HCT116 (cell line): ENCODE results near the gene PCNP. TPM values are rescaled to one million over a fixed set of nuclear protein-coding genes. Genes with fewer than 3 reads are reported as not detected.
"Not testable (repeated sequence)": the region's sequence is repeated elsewhere in the genome, so short reads cannot be mapped to it uniquely, and the experiment has no call there.

Source experiments
- ATAC-seq: fragments of 200-7000 bp; cut with Tn5 transposase; 2 replicates; pipeline ENCODE4 v1.9.1; 2020; ENCODE audit warnings: mild to moderate bottlenecking, moderate library complexity
- BruUV-seq: library from RNA; stranded (reverse); fragments of 400-500 nt; replicated peaks from 2 replicates; lab custom pipeline; 2021; lab: Mats Ljungman, UMichigan
- CTCF ChIA-PET: fragments of 300-600 bp; sonication (Branson Sonifier 250); formaldehyde crosslinking; loops from one replicate; lab custom pipeline; 2021; ENCODE audit warnings: antibody characterized with exemption; lab: Charles Lee
- POLR2A ChIA-PET: fragments of 300-600, 350-600 bp; sonication (Branson Sonifier 250); formaldehyde crosslinking; loops from one replicate; lab custom pipeline; 2021; ENCODE audit warnings: antibody characterized with exemption; lab: Charles Lee
- RAD21 ChIA-PET, 2 experiments: fragments of 300-600 bp; sonication (Branson Sonifier 250); formaldehyde crosslinking; loops; one replicate each; lab custom pipeline; 2023; ENCODE audit warnings: low total read pairs in 2 of 2; ENCODE audit not compliant: uncharacterized antibody in 2 of 2, unreplicated experiment in 2 of 2, low non-redundant PET in 1 of 2; lab: Charles Lee
- DNase-seq: peaks from one replicate; pipeline ENCODE4 v3.0.0-alpha.2; 2010; ENCODE audit warnings: low read depth, low spot score
- H2AFZ ChIP-seq: fragments of 200-600 bp; shearing (Covaris generic), sonication (generic); 2 replicates; pipeline ENCODE4 v1.6.1; 2017; ENCODE audit warnings: low read depth, mixed run types, mixed read lengths, antibody characterized with exemption, low read length; ENCODE audit not compliant: poor library complexity, severe bottlenecking
- H3K27ac ChIP-seq: 2 replicates; pipeline ENCODE4 v1.5.1; 2012; ENCODE audit warnings: low read depth, low read length
- H3K27me3 ChIP-seq: fragments of 200-600 bp; sonication (generic); 2 replicates; pipeline ENCODE4 v1.6.1; 2016; ENCODE audit warnings: mixed run types, low read length, mixed read lengths; ENCODE audit not compliant: insufficient read depth
- H3K36me3 ChIP-seq, 2 experiments: fragments of 200-500 bp in 1 of 2; fragments of 200-600 bp in 1 of 2; sonication (Bioruptor generic) in 1 of 2; sonication (generic) in 1 of 2; 2 replicates each; pipeline versions ENCODE4 v1.5.1 to v1.6.1; 2014 to 2016; ENCODE audit warnings: low read length in 2 of 2, inconsistent platforms in 1 of 2, mixed read lengths in 1 of 2, mixed run types in 1 of 2; ENCODE audit not compliant: insufficient read depth in 2 of 2, control insufficient read depth in 1 of 2
- H3K4me1 ChIP-seq, 2 experiments: fragments of 200-600 bp in 1 of 2; sonication (generic) in 1 of 2; 2 replicates each; pipeline versions ENCODE4 v1.5.1 to v1.6.1; 2012 to 2017; ENCODE audit warnings: low read length in 2 of 2, inconsistent platforms in 1 of 2, mild to moderate bottlenecking in 1 of 2, mixed read lengths in 1 of 2, mixed run types in 1 of 2, moderate library complexity in 1 of 2; ENCODE audit not compliant: insufficient read depth in 2 of 2, control insufficient read depth in 1 of 2
- H3K4me2 ChIP-seq: fragments of 200-600 bp; sonication (generic); 2 replicates; pipeline ENCODE4 v1.6.1; 2017; ENCODE audit warnings: mixed run types, low read length, mixed read lengths
- H3K4me3 ChIP-seq, 2 experiments: fragments of 200-600 bp in 1 of 2; sonication (generic) in 1 of 2; replicated peaks in 1 of 2; 2 replicates each; pipeline ENCODE4 v1.5.1; 2011 to 2016; ENCODE audit warnings: low read length in 2 of 2, control low read depth in 1 of 2, low read depth in 1 of 2, mild to moderate bottlenecking in 1 of 2, mixed read lengths in 1 of 2, mixed run types in 1 of 2
- H3K79me2 ChIP-seq: fragments of 200-600 bp; sonication (generic); 2 replicates; pipeline ENCODE4 v1.6.1; 2017; ENCODE audit warnings: mild to moderate bottlenecking, mixed run types, low read length, moderate library complexity, mixed read lengths; ENCODE audit not compliant: insufficient read depth
- H3K9ac ChIP-seq: fragments of 200-600 bp; sonication (generic); 2 replicates; pipeline ENCODE4 v1.6.1; 2016; ENCODE audit warnings: low read length, mixed read lengths
- H3K9me2 ChIP-seq: fragments of 200-600 bp; sonication (generic), shearing (Covaris generic); 2 replicates; pipeline ENCODE4 v1.6.1; 2017; ENCODE audit warnings: mixed run types, mild to moderate bottlenecking, moderate library complexity; ENCODE audit not compliant: insufficient read depth
- H3K9me3 ChIP-seq, 2 experiments: fragments of 200-500 bp in 1 of 2; fragments of 200-600 bp in 1 of 2; sonication (Bioruptor generic) in 1 of 2; sonication (generic) in 1 of 2; 2 replicates each; pipeline ENCODE4 v1.6.1; 2014 to 2017; ENCODE audit warnings: low read length in 2 of 2, mixed read lengths in 2 of 2, inconsistent platforms in 1 of 2, low read depth in 1 of 2, mild to moderate bottlenecking in 1 of 2, mixed run types in 1 of 2, moderate library complexity in 1 of 2; ENCODE audit not compliant: control insufficient read depth in 1 of 2, insufficient read depth in 1 of 2
- H4K20me1 ChIP-seq: fragments of 200-600 bp; sonication (generic), shearing (Covaris generic); 2 replicates; pipeline ENCODE4 v1.6.1; 2017; ENCODE audit warnings: mixed run types, mild to moderate bottlenecking, moderate library complexity; ENCODE audit not compliant: insufficient read depth
- CBX3 ChIP-seq: IDR thresholded peaks from 2 replicates; pipeline ENCODE4 v1.6.1; 2012; ENCODE audit warnings: low read depth
- CEBPB ChIP-seq: IDR thresholded peaks from 2 replicates; pipeline ENCODE4 v1.6.1; 2012; ENCODE audit warnings: low read depth
- EZH2phosphoT487 ChIP-seq: fragments of 200-600 bp; IDR thresholded peaks from 2 replicates; pipeline ENCODE4 v1.6.1; 2018; ENCODE audit warnings: antibody characterized with exemption, borderline replicate concordance
- FOSL1 ChIP-seq: IDR thresholded peaks from 2 replicates; pipeline ENCODE4 v1.6.1; 2012; ENCODE audit warnings: low read depth
- JUND ChIP-seq: IDR thresholded peaks from 2 replicates; pipeline ENCODE4 v1.6.1; 2012
- POLR2A ChIP-seq: IDR thresholded peaks from 2 replicates; pipeline ENCODE4 v1.7.0; 2011; ENCODE audit warnings: borderline replicate concordance; ENCODE audit not compliant: insufficient read depth, insufficient read length; ENCODE audit errors: extremely low read depth
- SRF ChIP-seq: IDR thresholded peaks from 2 replicates; pipeline ENCODE4 v1.6.1; 2012; ENCODE audit warnings: low read depth
- TCF7L2 ChIP-seq: IDR thresholded peaks from 2 replicates; pipeline ENCODE4 v1.7.0; 2011; ENCODE audit warnings: borderline replicate concordance, inconsistent platforms; ENCODE audit not compliant: insufficient read depth, insufficient read length; ENCODE audit errors: extremely low read depth
- ZNF274 ChIP-seq: fragments of 200-500 bp; sonication (Bioruptor generic); IDR thresholded peaks from 2 replicates; pipeline ENCODE4 v1.6.1; 2014; ENCODE audit warnings: mild to moderate bottlenecking, low read depth, low read length, inconsistent platforms
- intact Hi-C: fragments of 100-400 bp; cut with micrococcal nuclease; formaldehyde crosslinking; loops from 2 replicates; pipeline ENCODE4 v1.10.0; 2022
- total RNA-seq: library from RNA; stranded (reverse); gene quantifications from one replicate; pipeline ENCODE4 v1.2.1, GENCODE V29; 2021; ENCODE audit not compliant: unreplicated experiment
- TF ChIP-seq, protein P1 (sequence below): IDR thresholded peaks from 2 replicates; pipeline ENCODE4 v1.6.1; 2012
- TF ChIP-seq, protein P2 (sequence below): IDR thresholded peaks from 2 replicates; pipeline ENCODE4 v1.6.1; 2012

PCNP gene
- total RNA-seq, 1 experiment from 2014 or later: 177 TPM

DNA sequence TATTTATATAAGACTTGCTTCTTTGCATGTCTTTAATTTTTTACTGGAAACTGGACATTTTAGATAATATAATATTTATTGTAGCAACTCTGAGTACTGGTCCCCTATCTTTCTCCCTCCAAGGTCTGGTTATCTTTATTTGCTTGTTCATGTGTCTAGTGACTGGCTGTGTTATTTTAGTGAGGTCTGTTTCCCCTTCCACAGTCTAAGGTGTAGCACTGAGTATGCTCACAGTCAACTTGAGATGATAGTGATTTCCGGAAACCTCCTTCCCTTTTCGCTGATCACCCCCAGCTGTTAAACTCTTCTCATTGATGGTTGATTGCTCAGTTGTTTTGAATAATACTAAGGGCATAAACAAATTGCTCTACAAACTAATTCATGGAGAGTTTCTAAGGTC is 37.0 kb downstream of the PCNP start (continued):
- TF ChIP-seq ZNF274 (no peak), EZH2phosphoT487 (no peak), TCF7L2 (no peak), CEBPB (no peak), POLR2A (no peak)

DNA sequence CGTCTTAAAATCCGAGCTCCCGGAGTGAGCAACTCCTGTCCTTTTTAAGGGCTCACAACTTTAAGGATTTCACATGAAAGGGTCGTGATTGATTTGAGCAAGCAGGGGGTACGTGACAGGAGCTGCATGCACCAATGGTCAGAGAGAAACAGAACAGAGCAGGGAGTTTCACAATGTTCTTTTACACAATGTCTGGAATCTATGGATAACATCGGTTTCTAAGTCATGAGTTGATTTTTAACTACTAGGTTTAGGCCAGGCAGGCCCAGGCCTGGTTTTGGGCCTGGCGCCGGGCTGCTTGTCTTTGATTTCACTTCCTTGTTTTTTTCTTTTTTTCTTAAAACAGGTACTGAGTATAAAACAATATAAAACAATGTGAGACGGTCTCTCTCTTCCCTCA is 39.0 kb downstream of the PCNP start:
- DNase-seq, H3K36me3 ChIP-seq, H3K27ac ChIP-seq, H2AFZ ChIP-seq, CTCF ChIA-PET, ATAC-seq, POLR2A ChIA-PET, H3K9me2 ChIP-seq, H3K4me3 ChIP-seq, RAD21 ChIA-PET, H3K9ac ChIP-seq, intact Hi-C loops, H3K27me3 ChIP-seq, H3K79me2 ChIP-seq, H4K20me1 ChIP-seq, H3K9me3 ChIP-seq, BruUV-seq, H3K4me2 ChIP-seq, H3K4me1 ChIP-seq: not testable (repeated sequence)

DNA sequence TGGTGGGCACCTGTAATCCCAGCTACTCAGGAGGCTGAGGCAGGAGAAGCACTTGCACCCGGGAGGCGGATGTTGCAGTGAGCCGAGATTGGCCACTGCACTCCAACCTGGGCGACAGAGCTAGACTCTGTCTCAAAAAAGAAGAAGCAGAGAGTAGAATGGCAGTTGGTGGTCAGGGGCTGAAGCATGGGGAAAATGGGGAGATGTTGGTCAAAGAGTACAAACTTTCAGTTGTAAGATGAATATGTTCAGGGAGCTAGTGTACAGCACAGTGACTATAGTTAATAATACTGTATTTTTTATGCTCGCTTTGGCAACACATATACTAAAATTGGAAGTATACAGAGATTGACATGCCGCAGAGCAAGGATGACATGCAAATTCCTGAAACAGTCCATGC is 41.5 kb downstream of the PCNP start:
- intact Hi-C loops: no loop called here
- no peak for TF ChIP-seq TCF7L2
- no peak for TF ChIP-seq CEBPB
- TF ChIP-seq POLR2A: no peak
- TF ChIP-seq JUND: no peak
- TF ChIP-seq, protein P1, sequence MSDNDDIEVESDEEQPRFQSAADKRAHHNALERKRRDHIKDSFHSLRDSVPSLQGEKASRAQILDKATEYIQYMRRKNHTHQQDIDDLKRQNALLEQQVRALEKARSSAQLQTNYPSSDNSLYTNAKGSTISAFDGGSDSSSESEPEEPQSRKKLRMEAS: no peak
- TF ChIP-seq SRF: no peak
- no peak for TF ChIP-seq CBX3
- TF ChIP-seq, protein P2, sequence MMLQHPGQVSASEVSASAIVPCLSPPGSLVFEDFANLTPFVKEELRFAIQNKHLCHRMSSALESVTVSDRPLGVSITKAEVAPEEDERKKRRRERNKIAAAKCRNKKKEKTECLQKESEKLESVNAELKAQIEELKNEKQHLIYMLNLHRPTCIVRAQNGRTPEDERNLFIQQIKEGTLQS: no peak
- TF ChIP-seq FOSL1: no peak
- Histone ChIP-seq H3K4me3 (no peak overlapping the region), H3K9me2 (no peaks in the 10 kb centered on the region), H3K9ac (no peak overlapping the region), H3K4me1 (no peaks in the 10 kb centered on the region), H2AFZ (no peak overlapping the region), H3K27me3 (no peaks in the 10 kb centered on the region), H3K79me2 (no peaks in the 10 kb centered on the region), H3K27ac (no peak overlapping the region), H4K20me1 (no peaks in the 10 kb centered on the region), H3K4me2 (no peak overlapping the region), H3K9me3 (no peaks in the 10 kb centered on the region), H3K36me3 (no peaks in the 10 kb centered on the region)
- RAD21 ChIA-PET: no interaction called here
- DNase-seq (no peak), ATAC-seq (no peak)
- no TSS peak for BruUV-seq
- POLR2A ChIA-PET: no interaction called here
- CTCF ChIA-PET: no interaction called here
